ENCODE results near the gene CHFR. TPM values are rescaled to one million over a fixed set of nuclear protein-coding genes. Genes with fewer than 3 reads are reported as not detected.

The CHFR gene
- total RNA-seq, 2 experiments from 2014 or later = 75.1 to 85.6 TPM

DNA sequence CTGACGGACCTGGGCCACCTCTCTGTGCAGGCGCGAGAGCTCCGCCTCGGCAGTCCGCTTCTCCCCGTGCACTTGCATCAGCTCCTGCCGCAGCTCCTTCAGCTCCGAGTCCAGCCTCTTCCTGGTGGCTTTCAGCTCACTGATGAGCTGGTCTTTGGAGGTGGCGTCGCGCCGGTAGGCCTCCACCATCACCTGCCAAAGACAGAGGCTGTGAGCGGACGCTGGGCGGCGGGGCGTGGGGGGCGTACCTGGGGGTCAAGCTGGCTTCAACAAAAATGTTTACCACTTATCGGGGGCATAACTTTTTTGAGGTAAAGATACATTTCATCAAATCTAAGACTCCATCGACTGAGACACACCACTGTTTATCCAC lies 98.3 kb downstream of the CHFR start:
- no peak overlapping the region for H3K27ac Mint-ChIP-seq
- DNase-seq (no peak), ATAC-seq (ENCODE audit: poor library complexity) (no peak)
- Histone ChIP-seq H3K4me1 (ENCODE audit: insufficient read depth, low read length) (no peaks in the 10 kb centered on the region), H3K27ac (ENCODE audit: low read depth in 1 of 2, low read length in 2 of 2) (no peak overlapping the region), H3K4me3 (ENCODE audit: low read length) (no peak overlapping the region), H3K27me3 (ENCODE audit: control insufficient read depth in 1 of 2, insufficient read depth in 2 of 2, low read length in 2 of 2) (no peaks in the 10 kb centered on the region), H3K9me3 (ENCODE audit: control insufficient read depth in 1 of 2, insufficient read depth in 1 of 2, low read length in 2 of 2) (no peaks in the 10 kb centered on the region), H3K36me3 (ENCODE audit: insufficient read depth, low read length) (peaks cover 60% of the 10 kb centered on the region)
- H3K9me3 Mint-ChIP-seq = no peaks in the 10 kb centered on the region
- TF ChIP-seq, protein P1, sequence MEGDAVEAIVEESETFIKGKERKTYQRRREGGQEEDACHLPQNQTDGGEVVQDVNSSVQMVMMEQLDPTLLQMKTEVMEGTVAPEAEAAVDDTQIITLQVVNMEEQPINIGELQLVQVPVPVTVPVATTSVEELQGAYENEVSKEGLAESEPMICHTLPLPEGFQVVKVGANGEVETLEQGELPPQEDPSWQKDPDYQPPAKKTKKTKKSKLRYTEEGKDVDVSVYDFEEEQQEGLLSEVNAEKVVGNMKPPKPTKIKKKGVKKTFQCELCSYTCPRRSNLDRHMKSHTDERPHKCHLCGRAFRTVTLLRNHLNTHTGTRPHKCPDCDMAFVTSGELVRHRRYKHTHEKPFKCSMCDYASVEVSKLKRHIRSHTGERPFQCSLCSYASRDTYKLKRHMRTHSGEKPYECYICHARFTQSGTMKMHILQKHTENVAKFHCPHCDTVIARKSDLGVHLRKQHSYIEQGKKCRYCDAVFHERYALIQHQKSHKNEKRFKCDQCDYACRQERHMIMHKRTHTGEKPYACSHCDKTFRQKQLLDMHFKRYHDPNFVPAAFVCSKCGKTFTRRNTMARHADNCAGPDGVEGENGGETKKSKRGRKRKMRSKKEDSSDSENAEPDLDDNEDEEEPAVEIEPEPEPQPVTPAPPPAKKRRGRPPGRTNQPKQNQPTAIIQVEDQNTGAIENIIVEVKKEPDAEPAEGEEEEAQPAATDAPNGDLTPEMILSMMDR (IDR thresholded peaks at IDR 0.05) = no peak
- POLR2A ChIA-PET = no interaction called here
- intact Hi-C loops (cut with DNase I, micrococcal nuclease) = no loop called here
- CTCF ChIA-PET = no interaction called here
- peaks cover 71% of the 10 kb centered on the region for H3K36me3 Mint-ChIP-seq (ENCODE audit: low read depth)
- no peak overlapping the region for H3K4me3 Mint-ChIP-seq
- no peaks in the 10 kb centered on the region for H3K4me1 Mint-ChIP-seq (ENCODE audit: low read depth)
- H3K27me3 Mint-ChIP-seq = no peaks in the 10 kb centered on the region

DNA sequence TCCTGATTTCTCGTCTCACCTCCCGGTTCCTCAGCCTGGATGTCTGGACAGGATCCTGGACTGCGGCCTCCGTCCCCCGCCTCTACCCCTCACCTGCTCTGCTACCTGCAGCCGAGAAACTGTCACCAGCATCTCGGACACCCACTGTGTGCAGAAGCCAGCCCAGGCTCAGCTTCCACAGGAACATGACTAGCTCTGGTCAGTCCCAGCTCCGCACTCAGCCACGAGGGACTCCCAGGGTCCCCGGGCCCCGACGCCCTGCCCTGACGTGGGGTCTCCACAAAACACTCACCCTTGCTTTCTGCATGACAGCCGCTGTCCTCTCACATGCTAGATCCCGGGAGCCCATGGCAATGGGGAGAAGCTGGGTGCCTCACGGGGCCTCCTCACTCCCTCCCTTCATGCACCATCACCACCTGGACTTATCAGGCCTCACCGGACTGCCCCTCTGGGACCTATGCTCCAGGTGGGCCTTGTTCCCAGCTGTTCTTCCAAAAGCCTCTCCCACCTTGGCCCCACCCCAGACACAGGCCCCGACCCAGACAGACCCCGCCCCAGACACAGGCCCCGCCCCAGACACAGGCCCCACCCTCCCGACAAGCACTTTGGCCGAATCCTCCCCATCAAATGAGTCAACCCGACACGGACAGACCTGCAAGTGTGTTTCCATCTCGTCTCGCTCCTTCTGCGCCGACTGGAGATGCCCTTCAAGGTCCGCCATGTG lies 98.9 kb downstream of the CHFR start:
- no peaks in the 10 kb centered on the region for H3K27me3 Mint-ChIP-seq
- ChIA-PET POLR2A (no interaction called here), CTCF (no interaction called here)

DNA sequence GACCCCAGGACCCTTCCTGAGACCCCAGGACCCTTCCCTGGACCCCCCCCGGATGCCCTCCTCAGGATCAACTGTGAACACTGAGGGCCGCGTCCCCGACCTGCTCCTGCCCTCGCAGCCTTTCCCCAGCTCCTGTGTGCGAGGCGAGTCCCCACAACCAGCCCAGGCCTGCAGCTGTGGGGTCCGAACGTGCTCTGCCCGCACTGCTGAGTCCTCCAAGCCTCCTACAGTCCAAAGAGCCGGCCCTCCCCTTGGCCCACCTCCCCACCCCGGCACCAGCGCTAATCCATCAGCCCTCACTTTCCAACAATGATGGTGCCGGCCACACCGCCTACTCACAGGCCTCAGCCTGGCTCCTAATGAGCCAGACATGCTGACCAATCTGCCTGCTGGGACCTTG lies 99.5 kb downstream of the CHFR start:
- POLR2A ChIA-PET = no interaction called here
- no peaks in the 10 kb centered on the region for H3K27me3 Mint-ChIP-seq

More for the DNA sequence above, 98.9 kb downstream of the CHFR start:
- intact Hi-C loops (cut with DNase I, micrococcal nuclease) = no loop called here
- H3K4me3 ChIP-seq (ENCODE audit: low read length) = no peak overlapping the region
- ATAC-seq (ENCODE audit: poor library complexity) (no peak), DNase-seq (no peak)
- no peaks in the 10 kb centered on the region for H3K27me3 ChIP-seq (ENCODE audit: control insufficient read depth in 1 of 2, insufficient read depth in 2 of 2, low read length in 2 of 2)
- H3K9me3 ChIP-seq (ENCODE audit: control insufficient read depth in 1 of 2, insufficient read depth in 1 of 2, low read length in 2 of 2) = no peaks in the 10 kb centered on the region
- H3K4me1 ChIP-seq (ENCODE audit: insufficient read depth, low read length) = no peaks in the 10 kb centered on the region
- Mint-ChIP-seq H3K9me3 (no peaks in the 10 kb centered on the region), H3K4me1 (ENCODE audit: low read depth) (no peaks in the 10 kb centered on the region), H3K4me3 (no peak overlapping the region), H3K36me3 (ENCODE audit: low read depth) (peaks cover 68% of the 10 kb centered on the region), H3K27ac (no peak overlapping the region)
- H3K27ac ChIP-seq (ENCODE audit: low read depth in 1 of 2, low read length in 2 of 2) = no peak overlapping the region
- peaks cover 59% of the 10 kb centered on the region for H3K36me3 ChIP-seq (ENCODE audit: insufficient read depth, low read length)
- TF ChIP-seq, protein P1 (IDR thresholded peaks at IDR 0.05) = no peak

More for the DNA sequence above, 99.5 kb downstream of the CHFR start:
- H3K27ac ChIP-seq (ENCODE audit: low read depth in 1 of 2, low read length in 2 of 2) = no peak overlapping the region
- no peaks in the 10 kb centered on the region for H3K9me3 ChIP-seq (ENCODE audit: control insufficient read depth in 1 of 2, insufficient read depth in 1 of 2, low read length in 2 of 2)
- H3K27me3 ChIP-seq (ENCODE audit: control insufficient read depth in 1 of 2, insufficient read depth in 2 of 2, low read length in 2 of 2) = no peaks in the 10 kb centered on the region
- no peak overlapping the region for H3K4me3 ChIP-seq (ENCODE audit: low read length)
- Mint-ChIP-seq H3K4me3 (no peak overlapping the region), H3K36me3 (ENCODE audit: low read depth) (peaks cover 73% of the 10 kb centered on the region), H3K27ac (no peak overlapping the region), H3K9me3 (no peaks in the 10 kb centered on the region), H3K4me1 (ENCODE audit: low read depth) (no peaks in the 10 kb centered on the region)
- no peaks in the 10 kb centered on the region for H3K4me1 ChIP-seq (ENCODE audit: insufficient read depth, low read length)
- peaks cover 63% of the 10 kb centered on the region for H3K36me3 ChIP-seq (ENCODE audit: insufficient read depth, low read length)
- TF ChIP-seq, protein P1 (IDR thresholded peaks at IDR 0.05) = no peak
- CTCF ChIA-PET = no interaction called here
- ATAC-seq (ENCODE audit: poor library complexity) (no peak), DNase-seq (no peak)
- intact Hi-C loops (cut with DNase I, micrococcal nuclease) = no loop called here
